Adrenal gland (tissue), 5 donors: ENCODE data around the gene MTMR8.

ENCODE experiments used
- POLR2A ChIP-seq, 2 donors: fragments of 450-650 bp; IDR thresholded peaks; one replicate each; pipeline ENCODE4 v1.6.1; 2017; ENCODE audit warnings: antibody characterized with exemption in 2 of 2, mild to moderate bottlenecking in 2 of 2, moderate library complexity in 1 of 2
- TF ChIP-seq, protein P1 (sequence below), 6 experiments: fragments of 450-650 bp in 4 of 6; fragments of 200-600 bp in 2 of 6; sonication (generic) in 1 of 6; IDR thresholded peaks; 1 replicate in 5 of 6; 2 replicates in 1 of 6; pipeline versions ENCODE4 v1.5.1 to v1.8.0; 2016 to 2021; ENCODE audit warnings: antibody characterized with exemption in 6 of 6, mild to moderate bottlenecking in 2 of 6, moderate library complexity in 1 of 6
- donor health status: DM: no; HTN: no; CAD: no.

DNA sequence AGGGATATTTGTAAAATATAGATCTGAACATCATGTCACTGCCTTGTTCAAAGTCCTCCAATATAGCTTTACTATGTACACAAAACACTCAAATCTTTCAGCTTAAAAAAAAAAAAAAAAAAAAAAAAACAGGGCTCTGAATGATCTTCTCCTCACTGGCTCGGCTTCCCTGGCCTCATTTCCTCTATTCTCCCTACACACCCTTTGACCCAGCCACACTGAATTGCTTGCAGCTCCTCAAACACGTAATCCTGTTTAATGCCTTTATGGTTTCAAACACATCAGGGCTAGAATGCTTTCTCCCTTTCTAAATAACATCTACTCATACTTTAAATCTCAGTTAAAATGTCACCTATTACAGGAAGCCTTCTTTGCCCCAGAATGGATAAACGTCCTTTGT, 60.8 kb downstream of the MTMR8 start:
- TF ChIP-seq, protein P1, sequence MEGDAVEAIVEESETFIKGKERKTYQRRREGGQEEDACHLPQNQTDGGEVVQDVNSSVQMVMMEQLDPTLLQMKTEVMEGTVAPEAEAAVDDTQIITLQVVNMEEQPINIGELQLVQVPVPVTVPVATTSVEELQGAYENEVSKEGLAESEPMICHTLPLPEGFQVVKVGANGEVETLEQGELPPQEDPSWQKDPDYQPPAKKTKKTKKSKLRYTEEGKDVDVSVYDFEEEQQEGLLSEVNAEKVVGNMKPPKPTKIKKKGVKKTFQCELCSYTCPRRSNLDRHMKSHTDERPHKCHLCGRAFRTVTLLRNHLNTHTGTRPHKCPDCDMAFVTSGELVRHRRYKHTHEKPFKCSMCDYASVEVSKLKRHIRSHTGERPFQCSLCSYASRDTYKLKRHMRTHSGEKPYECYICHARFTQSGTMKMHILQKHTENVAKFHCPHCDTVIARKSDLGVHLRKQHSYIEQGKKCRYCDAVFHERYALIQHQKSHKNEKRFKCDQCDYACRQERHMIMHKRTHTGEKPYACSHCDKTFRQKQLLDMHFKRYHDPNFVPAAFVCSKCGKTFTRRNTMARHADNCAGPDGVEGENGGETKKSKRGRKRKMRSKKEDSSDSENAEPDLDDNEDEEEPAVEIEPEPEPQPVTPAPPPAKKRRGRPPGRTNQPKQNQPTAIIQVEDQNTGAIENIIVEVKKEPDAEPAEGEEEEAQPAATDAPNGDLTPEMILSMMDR (IDR thresholded peaks at IDR 0.05), result no peak
- no peak for TF ChIP-seq POLR2A (IDR thresholded peaks at IDR 0.05)
